ENCODE results near the gene NDE1. TPM values are rescaled to one million over a fixed set of nuclear protein-coding genes. Genes with fewer than 3 reads are reported as not detected.

Gene NDE1
- total and polyA plus RNA-seq, 4 donors = 2.5 to 17.3 (median 4.4) TPM

- Histone ChIP-seq H3K4me1 (ENCODE audit: control insufficient read depth in 4 of 4, insufficient read depth in 4 of 4, low read length in 3 of 4) (no peaks in the 10 kb centered on the region), H3K9me3 (ENCODE audit: control insufficient read depth in 4 of 4, low read length in 3 of 4) (no peaks in the 10 kb centered on the region), H3K36me3 (ENCODE audit: control insufficient read depth in 4 of 4, insufficient read depth in 3 of 4, low read depth in 1 of 4, low read length in 3 of 4) (peaks cover 0 to 3% (median 0%) of the 10 kb centered on the region in 4 donors), H3K27ac (ENCODE audit: low read depth in 1 of 2, low read length in 2 of 2) (no peak overlapping the region), H3K4me3 (ENCODE audit: low read depth in 1 of 3, low read length in 3 of 3) (no peak overlapping the region), H3K9ac (ENCODE audit: low read depth in 1 of 2, low read length in 2 of 2) (no peak overlapping the region), H3K27me3 (ENCODE audit: control insufficient read depth in 4 of 4, insufficient read depth in 4 of 4, low read length in 3 of 4) (no peaks in the 10 kb centered on the region)
- 95% methylated on average over 23 of the region's 23 CpGs for WGBS
- TF ChIP-seq RXRA (IDR thresholded peaks at IDR 0.05) = no peak
- no peak for TF ChIP-seq NR2F2 (IDR thresholded peaks at IDR 0.05)
- TF ChIP-seq GABPA (IDR thresholded peaks at IDR 0.05 in 1 of 2, conservative IDR thresholded peaks at IDR 0.05 in 1 of 2) = no peak
- TF ChIP-seq RAD21 (IDR thresholded peaks at IDR 0.05) = no peak
- TF ChIP-seq EGR1 (IDR thresholded peaks at IDR 0.05; ENCODE audit: low read depth in 2 of 2) = no peak
- no peak for DNase-seq (ENCODE audit: low spot score)
Measured at GRCh38 chr16:15716694-15717447, 66.8 kb downstream of the NDE1 start.

GRCh38 chr16:15721018-15721417, 71.0 kb downstream of the NDE1 start:
- no peaks in the 10 kb centered on the region for H3K27me3 ChIP-seq (ENCODE audit: control insufficient read depth in 4 of 4, insufficient read depth in 4 of 4, low read length in 3 of 4)
- no peak overlapping the region for H3K27ac ChIP-seq (ENCODE audit: low read depth in 1 of 2, low read length in 2 of 2)
- no peak overlapping the region for H3K4me3 ChIP-seq (ENCODE audit: low read depth in 1 of 3, low read length in 3 of 3)
- H3K9me3 ChIP-seq (ENCODE audit: control insufficient read depth in 4 of 4, low read length in 3 of 4) = no peaks in the 10 kb centered on the region
- H3K4me1 ChIP-seq (ENCODE audit: control insufficient read depth in 4 of 4, insufficient read depth in 4 of 4, low read length in 3 of 4) = no peaks in the 10 kb centered on the region
- TF ChIP-seq FOXA2 (IDR thresholded peaks at IDR 0.05) (no peak), HNF4A (conservative IDR thresholded peaks at IDR 0.05) (no peak), GABPA (IDR thresholded peaks at IDR 0.05 in 1 of 2, conservative IDR thresholded peaks at IDR 0.05 in 1 of 2) (no peak), RXRA (IDR thresholded peaks at IDR 0.05) (no peak)
- no peak for DNase-seq (ENCODE audit: low spot score)
- peaks cover 0 to 16% (median 8%) of the 10 kb centered on the region in 4 donors for H3K36me3 ChIP-seq (ENCODE audit: control insufficient read depth in 4 of 4, insufficient read depth in 3 of 4, low read depth in 1 of 4, low read length in 3 of 4)
- WGBS = 96% methylated on average over 14 of the region's 14 CpGs
- H3K9ac ChIP-seq (ENCODE audit: low read depth in 1 of 2, low read length in 2 of 2) = no peak overlapping the region

- H3K9ac ChIP-seq (ENCODE audit: low read depth in 1 of 2, low read length in 2 of 2) = no peak overlapping the region
- H3K9me3 ChIP-seq (ENCODE audit: control insufficient read depth in 4 of 4, low read length in 3 of 4) = no peaks in the 10 kb centered on the region
- DNase-seq (ENCODE audit: low spot score) = no peak
- peaks cover 0 to 16% (median 6%) of the 10 kb centered on the region in 4 donors for H3K36me3 ChIP-seq (ENCODE audit: control insufficient read depth in 4 of 4, insufficient read depth in 3 of 4, low read depth in 1 of 4, low read length in 3 of 4)
- 97% methylated on average over 7 of the region's 7 CpGs for WGBS
- H3K27ac ChIP-seq (ENCODE audit: low read depth in 1 of 2, low read length in 2 of 2) = no peak overlapping the region
- H3K4me3 ChIP-seq (ENCODE audit: low read depth in 1 of 3, low read length in 3 of 3) = no peak overlapping the region
- H3K27me3 ChIP-seq (ENCODE audit: control insufficient read depth in 4 of 4, insufficient read depth in 4 of 4, low read length in 3 of 4) = no peaks in the 10 kb centered on the region
- TF ChIP-seq HNF4A (conservative IDR thresholded peaks at IDR 0.05) = no peak
- TF ChIP-seq TAF1 (conservative IDR thresholded peaks at IDR 0.05) = no peak
- no peak for TF ChIP-seq ZBTB33 (IDR thresholded peaks at IDR 0.05)
- TF ChIP-seq EGR1 (IDR thresholded peaks at IDR 0.05; ENCODE audit: low read depth in 2 of 2) = no peak
- no peak for TF ChIP-seq YY1 (IDR thresholded peaks at IDR 0.05)
- no peak for TF ChIP-seq MAX (IDR thresholded peaks at IDR 0.05)
- TF ChIP-seq GABPA (IDR thresholded peaks at IDR 0.05 in 1 of 2, conservative IDR thresholded peaks at IDR 0.05 in 1 of 2) = no peak
- TF ChIP-seq JUND (IDR thresholded peaks at IDR 0.05) = no peak
- TF ChIP-seq RXRA (IDR thresholded peaks at IDR 0.05) = no peak
- TF ChIP-seq FOXA2 (IDR thresholded peaks at IDR 0.05) = no peak
- no peak for TF ChIP-seq ATF3 (IDR thresholded peaks at IDR 0.05)
- no peak for TF ChIP-seq REST (IDR thresholded peaks at IDR 0.05)
- TF ChIP-seq SP1 (IDR thresholded peaks at IDR 0.05) = no peak
- no peak for TF ChIP-seq NR2F2 (IDR thresholded peaks at IDR 0.05)
- TF ChIP-seq FOXA1 (IDR thresholded peaks at IDR 0.05) = no peak
- TF ChIP-seq RAD21 (IDR thresholded peaks at IDR 0.05) = no peak
- TF ChIP-seq CTCF (IDR thresholded peaks at IDR 0.05; ENCODE audit: low read depth, low read length, missing input control) = no peak
- no peak for TF ChIP-seq HNF4G (IDR thresholded peaks at IDR 0.05)
- no peaks in the 10 kb centered on the region for H3K4me1 ChIP-seq (ENCODE audit: control insufficient read depth in 4 of 4, insufficient read depth in 4 of 4, low read length in 3 of 4)
Measured at GRCh38 chr16:15723808-15724207, 73.8 kb downstream of the NDE1 start.

Measured in liver (tissue), 9 donors.